ENCODE data around the gene VIPAS39.

VIPAS39 gene

GRCh38 chr14:77457522-77458248, at the start of gene VIPAS39, which contains the start of gene AHSA1:
VIPAS39 (minus strand) TSS chr14:77457601; CDS start chr14:77454102, 3,499 bp downstream.
AHSA1 (plus strand) TSS chr14:77458093; CDS start chr14:77458190, 97 bp downstream.
- H3K27ac ChIP-seq (ENCODE audit: low read length) = peak within 1 kb of the TSS; percentile 93

GRCh38 chr14:77505031-77505430, 47.6 kb upstream of the VIPAS39 start:
- H3K4me3 ChIP-seq (ENCODE audit: low read length in 2 of 2) = no peak overlapping the region
- H3K36me3 ChIP-seq (ENCODE audit: control insufficient read depth in 2 of 2, insufficient read depth in 2 of 2, low read length in 2 of 2) = peaks cover 0 to 2% of the 10 kb centered on the region in 2 donors
- H3K27me3 ChIP-seq (ENCODE audit: control insufficient read depth in 1 of 2, insufficient read depth in 2 of 2, low read length in 2 of 2) = peaks cover 2 to 5% of the 10 kb centered on the region in 2 donors
- H3K9ac ChIP-seq (ENCODE audit: low read length in 2 of 2) = no peak overlapping the region
- H3K27ac ChIP-seq (ENCODE audit: low read length) = no peak overlapping the region
- peaks cover 0 to 4% of the 10 kb centered on the region in 2 donors for H3K9me3 ChIP-seq (ENCODE audit: control insufficient read depth in 2 of 2, low read length in 2 of 2)
- H3K4me1 ChIP-seq (ENCODE audit: control insufficient read depth, insufficient read depth, low read length) = no peaks in the 10 kb centered on the region

More at GRCh38 chr14:77457522-77458248, at the start of gene VIPAS39, which contains the start of gene AHSA1:
- H3K27me3 ChIP-seq (ENCODE audit: control insufficient read depth in 1 of 2, insufficient read depth in 2 of 2, low read length in 2 of 2) = no peaks in the 10 kb centered on the region
- H3K9me3 ChIP-seq (ENCODE audit: control insufficient read depth in 2 of 2, low read length in 2 of 2) = no peaks in the 10 kb centered on the region
- H3K9ac ChIP-seq (ENCODE audit: low read length in 2 of 2) = peak within 1 kb of the TSS; percentile 95 to 98
- peak within 1 kb of the TSS; percentile 89 to 99 for H3K4me3 ChIP-seq (ENCODE audit: low read length in 2 of 2)
- H3K4me1 ChIP-seq (ENCODE audit: control insufficient read depth, insufficient read depth, low read length) = peaks cover 20% of the 10 kb centered on the region
- H3K36me3 ChIP-seq (ENCODE audit: control insufficient read depth in 2 of 2, insufficient read depth in 2 of 2, low read length in 2 of 2) = peaks cover 27% of the 10 kb centered on the region in 2 donors

- Histone ChIP-seq H3K27me3 (ENCODE audit: control insufficient read depth in 1 of 2, insufficient read depth in 2 of 2, low read length in 2 of 2) (peaks cover 11 to 24% of the 10 kb centered on the region in 2 donors), H3K4me1 (ENCODE audit: control insufficient read depth, insufficient read depth, low read length) (peaks cover 7% of the 10 kb centered on the region), H3K9me3 (ENCODE audit: control insufficient read depth in 2 of 2, low read length in 2 of 2) (peaks cover 0 to 4% of the 10 kb centered on the region in 2 donors), H3K4me3 (ENCODE audit: low read length in 2 of 2) (no peak overlapping the region), H3K9ac (ENCODE audit: low read length in 2 of 2) (no peak overlapping the region), H3K27ac (ENCODE audit: low read length) (no peak overlapping the region), H3K36me3 (ENCODE audit: control insufficient read depth in 2 of 2, insufficient read depth in 2 of 2, low read length in 2 of 2) (peaks cover 0 to 2% of the 10 kb centered on the region in 2 donors)
These were observed 45.7 kb upstream of the VIPAS39 start for GRCh38 chr14:77503138-77503537.

- no peaks in the 10 kb centered on the region for H3K36me3 ChIP-seq (ENCODE audit: control insufficient read depth in 2 of 2, insufficient read depth in 2 of 2, low read length in 2 of 2)
- H3K27me3 ChIP-seq (ENCODE audit: control insufficient read depth in 1 of 2, insufficient read depth in 2 of 2, low read length in 2 of 2) = peaks cover 17 to 29% of the 10 kb centered on the region in 2 donors
- H3K4me3 ChIP-seq (ENCODE audit: low read length in 2 of 2) = no peak overlapping the region
- no peak overlapping the region for H3K9ac ChIP-seq (ENCODE audit: low read length in 2 of 2)
- no peak overlapping the region for H3K27ac ChIP-seq (ENCODE audit: low read length)
- H3K9me3 ChIP-seq (ENCODE audit: control insufficient read depth in 2 of 2, low read length in 2 of 2) = peaks cover 0 to 4% of the 10 kb centered on the region in 2 donors
- peaks cover 10% of the 10 kb centered on the region for H3K4me1 ChIP-seq (ENCODE audit: control insufficient read depth, insufficient read depth, low read length)
These were observed 44.8 kb upstream of the VIPAS39 start for GRCh38 chr14:77502109-77502782.

GRCh38 chr14:77498984-77499527, 41.7 kb upstream of the VIPAS39 start:
- Histone ChIP-seq H3K9me3 (ENCODE audit: control insufficient read depth in 2 of 2, low read length in 2 of 2) (peaks cover 0 to 4% of the 10 kb centered on the region in 2 donors), H3K4me1 (ENCODE audit: control insufficient read depth, insufficient read depth, low read length) (peaks cover 10% of the 10 kb centered on the region), H3K27ac (ENCODE audit: low read length) (no peak overlapping the region), H3K36me3 (ENCODE audit: control insufficient read depth in 2 of 2, insufficient read depth in 2 of 2, low read length in 2 of 2) (no peaks in the 10 kb centered on the region), H3K4me3 (ENCODE audit: low read length in 2 of 2) (peak overlapping the region; percentile 35 to 63), H3K27me3 (ENCODE audit: control insufficient read depth in 1 of 2, insufficient read depth in 2 of 2, low read length in 2 of 2) (peaks cover 23 to 31% of the 10 kb centered on the region in 2 donors), H3K9ac (ENCODE audit: low read length in 2 of 2) (no peak overlapping the region)

GRCh38 chr14:77498120-77498979, 40.9 kb upstream of the VIPAS39 start, which contains the start of gene ISM2:
ISM2 (minus strand) TSS chr14:77498816; CDS start chr14:77498793, 23 bp downstream.
- Histone ChIP-seq H3K9me3 (ENCODE audit: control insufficient read depth in 2 of 2, low read length in 2 of 2) (peaks cover 0 to 3% of the 10 kb centered on the region in 2 donors), H3K27ac (ENCODE audit: low read length) (no peak within 1 kb of the TSS), H3K27me3 (ENCODE audit: control insufficient read depth in 1 of 2, insufficient read depth in 2 of 2, low read length in 2 of 2) (peaks cover 23 to 31% of the 10 kb centered on the region in 2 donors), H3K36me3 (ENCODE audit: control insufficient read depth in 2 of 2, insufficient read depth in 2 of 2, low read length in 2 of 2) (no peaks in the 10 kb centered on the region), H3K4me1 (ENCODE audit: control insufficient read depth, insufficient read depth, low read length) (peaks cover 10% of the 10 kb centered on the region), H3K4me3 (ENCODE audit: low read length in 2 of 2) (peak within 1 kb of the TSS; percentile 35 to 63), H3K9ac (ENCODE audit: low read length in 2 of 2) (no peak within 1 kb of the TSS)

GRCh38 chr14:77495334-77495733, 37.9 kb upstream of the VIPAS39 start:
- Histone ChIP-seq H3K4me3 (ENCODE audit: low read length in 2 of 2) (no peak overlapping the region), H3K27me3 (ENCODE audit: control insufficient read depth in 1 of 2, insufficient read depth in 2 of 2, low read length in 2 of 2) (peaks cover 23 to 30% of the 10 kb centered on the region in 2 donors), H3K9ac (ENCODE audit: low read length in 2 of 2) (no peak overlapping the region), H3K9me3 (ENCODE audit: control insufficient read depth in 2 of 2, low read length in 2 of 2) (no peaks in the 10 kb centered on the region), H3K27ac (ENCODE audit: low read length) (no peak overlapping the region), H3K36me3 (ENCODE audit: control insufficient read depth in 2 of 2, insufficient read depth in 2 of 2, low read length in 2 of 2) (no peaks in the 10 kb centered on the region), H3K4me1 (ENCODE audit: control insufficient read depth, insufficient read depth, low read length) (peaks cover 10% of the 10 kb centered on the region)

GRCh38 chr14:77491056-77491455, 33.7 kb upstream of the VIPAS39 start:
- Histone ChIP-seq H3K27ac (ENCODE audit: low read length) (no peak overlapping the region), H3K36me3 (ENCODE audit: control insufficient read depth in 2 of 2, insufficient read depth in 2 of 2, low read length in 2 of 2) (no peaks in the 10 kb centered on the region), H3K4me1 (ENCODE audit: control insufficient read depth, insufficient read depth, low read length) (no peaks in the 10 kb centered on the region), H3K9ac (ENCODE audit: low read length in 2 of 2) (no peak overlapping the region), H3K27me3 (ENCODE audit: control insufficient read depth in 1 of 2, insufficient read depth in 2 of 2, low read length in 2 of 2) (peaks cover 0 to 3% of the 10 kb centered on the region in 2 donors), H3K4me3 (ENCODE audit: low read length in 2 of 2) (no peak overlapping the region), H3K9me3 (ENCODE audit: control insufficient read depth in 2 of 2, low read length in 2 of 2) (no peaks in the 10 kb centered on the region)

GRCh38 chr14:77490347-77490986, 33.1 kb upstream of the VIPAS39 start:
- Histone ChIP-seq H3K27me3 (ENCODE audit: control insufficient read depth in 1 of 2, insufficient read depth in 2 of 2, low read length in 2 of 2) (peaks cover 0 to 2% of the 10 kb centered on the region in 2 donors), H3K4me3 (ENCODE audit: low read length in 2 of 2) (no peak overlapping the region), H3K4me1 (ENCODE audit: control insufficient read depth, insufficient read depth, low read length) (no peaks in the 10 kb centered on the region), H3K36me3 (ENCODE audit: control insufficient read depth in 2 of 2, insufficient read depth in 2 of 2, low read length in 2 of 2) (no peaks in the 10 kb centered on the region), H3K9me3 (ENCODE audit: control insufficient read depth in 2 of 2, low read length in 2 of 2) (no peaks in the 10 kb centered on the region), H3K27ac (ENCODE audit: low read length) (no peak overlapping the region), H3K9ac (ENCODE audit: low read length in 2 of 2) (no peak overlapping the region)

All from stomach smooth muscle (tissue), 2 donors.